H1 (cell line): ENCODE data around the gene ZNF74. TPM values are rescaled to one million over a fixed set of nuclear protein-coding genes. Genes with fewer than 3 reads are reported as not detected.

Source experiments
- CTCF ChIA-PET: fragments of 300-600 bp; sonication (Branson Sonifier 250); formaldehyde crosslinking; loops from one replicate; lab custom pipeline; 2021; ENCODE audit not compliant: partially characterized antibody; lab: Charles Lee
- POLR2A ChIA-PET: fragments of 300-600 bp; sonication (Branson Sonifier 250); formaldehyde crosslinking; loops from one replicate; lab custom pipeline; 2021; ENCODE audit warnings: inconsistent platforms; ENCODE audit not compliant: partially characterized antibody; lab: Charles Lee
- DNase-seq, 2 experiments: peaks; one replicate each; pipeline versions ENCODE4 v3.0.0 to v3.0.0-alpha.2; 2010 to 2022; ENCODE audit warnings: low spot score in 2 of 2, low read depth in 1 of 2, mixed read lengths in 1 of 2
- FAIRE-seq: peaks from 2 replicates; lab custom pipeline; 2011; peaks lifted over from hg19 to GRCh38; lab: Jason Lieb, UNC
- H2AFZ ChIP-seq: 2 replicates; pipeline ENCODE4 v1.8.1; 2012; ENCODE audit warnings: low read length, inconsistent platforms
- H2AK5ac ChIP-seq: 2 replicates; pipeline ENCODE4 v1.6.1; 2013; ENCODE audit warnings: low read depth, low read length
- H2BK120ac ChIP-seq: replicated peaks from 2 replicates; pipeline ENCODE3; 2013; ENCODE audit warnings: low read depth, low read length, inconsistent platforms
- H2BK12ac ChIP-seq: 2 replicates; pipeline ENCODE4 v1.6.1; 2013; ENCODE audit warnings: low read depth, low read length
- H2BK15ac ChIP-seq: 2 replicates; pipeline ENCODE4 v1.6.1; 2013; ENCODE audit warnings: low read length
- H2BK20ac ChIP-seq: 2 replicates; pipeline ENCODE4 v1.6.1; 2013; ENCODE audit warnings: low read length
- H2BK5ac ChIP-seq: 2 replicates; pipeline ENCODE4 v1.6.1; 2013; ENCODE audit warnings: low read depth, low read length
- H3K14ac ChIP-seq: 2 replicates; pipeline ENCODE4 v1.6.1; 2013; ENCODE audit warnings: inconsistent platforms; ENCODE audit not compliant: insufficient read length
- H3K18ac ChIP-seq: 2 replicates; pipeline ENCODE4 v1.6.1; 2013; ENCODE audit warnings: low read length; ENCODE audit errors: extremely low read depth
- H3K23ac ChIP-seq: 2 replicates; pipeline ENCODE4 v1.6.1; 2013; ENCODE audit warnings: inconsistent platforms; ENCODE audit not compliant: insufficient read length
- H3K23me2 ChIP-seq: 2 replicates; pipeline ENCODE4 v1.6.1; 2013; ENCODE audit warnings: low read depth, low read length
- H3K27ac ChIP-seq: 2 replicates; pipeline ENCODE4 v1.6.1; 2011; ENCODE audit warnings: low read depth, low read length, inconsistent platforms
- H3K27me3 ChIP-seq, 4 experiments: replicated peaks in 1 of 4; 1 replicate in 1 of 4; 2 replicates in 3 of 4; pipeline versions ENCODE4 v1.6.1 to v1.8.1; 2011 to 2013; ENCODE audit warnings: low read length in 3 of 4, mild to moderate bottlenecking in 3 of 4, inconsistent platforms in 2 of 4, mixed read lengths in 2 of 4, moderate library complexity in 1 of 4; ENCODE audit not compliant: control insufficient read depth in 3 of 4, insufficient read depth in 3 of 4; ENCODE audit errors: extremely low read depth in 1 of 4
- H3K36me3 ChIP-seq, 4 experiments: 2 replicates each; pipeline versions ENCODE4 v1.6.1 to v1.8.1; 2011 to 2013; ENCODE audit warnings: mild to moderate bottlenecking in 4 of 4, low read length in 3 of 4, moderate library complexity in 2 of 4, control low read depth in 1 of 4, inconsistent platforms in 1 of 4; ENCODE audit not compliant: insufficient read depth in 4 of 4, control insufficient read depth in 2 of 4
- H3K4ac ChIP-seq: replicated peaks from 2 replicates; pipeline ENCODE3; 2013; ENCODE audit warnings: low read length, low read depth, mixed read lengths, inconsistent platforms; ENCODE audit not compliant: insufficient read length
- H3K4me1 ChIP-seq, 4 experiments: replicated peaks in 1 of 4; 1 replicate in 1 of 4; 2 replicates in 3 of 4; pipeline versions ENCODE4 v1.6.1 to v1.8.1; 2011 to 2013; ENCODE audit warnings: low read length in 3 of 4, inconsistent platforms in 2 of 4, mixed read lengths in 1 of 4; ENCODE audit not compliant: insufficient read depth in 4 of 4, control insufficient read depth in 3 of 4
- H3K4me2 ChIP-seq, 2 experiments: 2 replicates each; pipeline versions ENCODE4 v1.6.1 to v1.8.1; 2011 to 2013; ENCODE audit warnings: low read depth in 2 of 2, low read length in 2 of 2, control low read depth in 1 of 2, inconsistent platforms in 1 of 2, mild to moderate bottlenecking in 1 of 2; ENCODE audit not compliant: insufficient read depth in 1 of 2
- H3K4me3 ChIP-seq, 4 experiments: fragments of 200-600, 300-600 bp in 1 of 4; sonication (generic), shearing (Covaris generic), sonication (Bioruptor Twin) in 1 of 4; 2 replicates each; pipeline versions ENCODE4 v1.5.1 to v1.8.1; 2011 to 2016; ENCODE audit warnings: low read length in 4 of 4, low read depth in 3 of 4, control low read depth in 2 of 4, inconsistent platforms in 2 of 4, mild to moderate bottlenecking in 2 of 4, mixed read lengths in 1 of 4, moderate library complexity in 1 of 4; ENCODE audit not compliant: insufficient read depth in 2 of 4; ENCODE audit errors: extremely low read depth in 1 of 4
- H3K56ac ChIP-seq: replicated peaks from 2 replicates; pipeline ENCODE3; 2013; ENCODE audit warnings: low read depth, mild to moderate bottlenecking, mixed read lengths, low read length, inconsistent platforms; ENCODE audit not compliant: insufficient read length
- H3K79me1 ChIP-seq: 2 replicates; pipeline ENCODE4 v1.6.1; 2013; ENCODE audit warnings: low read depth, low read length, control low read depth
- H3K79me2 ChIP-seq, 2 experiments: 2 replicates each; pipeline versions ENCODE4 v1.6.1 to v1.8.1; 2012 to 2013; ENCODE audit warnings: low read length in 2 of 2, mild to moderate bottlenecking in 2 of 2, inconsistent platforms in 1 of 2; ENCODE audit not compliant: insufficient read depth in 2 of 2, control insufficient read depth in 1 of 2
- H3K9ac ChIP-seq, 4 experiments: replicated peaks in 1 of 4; 1 replicate in 1 of 4; 2 replicates in 3 of 4; pipeline versions ENCODE4 v1.6.1 to v1.8.1; 2011 to 2013; ENCODE audit warnings: low read depth in 3 of 4, low read length in 3 of 4, control low read depth in 2 of 4, mild to moderate bottlenecking in 2 of 4, moderate library complexity in 2 of 4, inconsistent platforms in 1 of 4; ENCODE audit errors: extremely low read depth in 1 of 4
- H3K9me3 ChIP-seq, 2 experiments: 2 replicates each; pipeline versions ENCODE4 v1.6.1 to v1.8.1; 2012 to 2013; ENCODE audit warnings: mild to moderate bottlenecking in 2 of 2, moderate library complexity in 2 of 2, control low read depth in 1 of 2, inconsistent platforms in 1 of 2, low read depth in 1 of 2, low read length in 1 of 2, mixed read lengths in 1 of 2; ENCODE audit not compliant: insufficient read depth in 2 of 2
- H4K20me1 ChIP-seq, 2 experiments: replicated peaks in 1 of 2; 2 replicates each; pipeline versions ENCODE3 to v1.8.1; 2011 to 2013; ENCODE audit warnings: inconsistent platforms in 2 of 2, low read length in 2 of 2, mild to moderate bottlenecking in 1 of 2; ENCODE audit not compliant: insufficient read depth in 2 of 2, control insufficient read depth in 1 of 2
- H4K5ac ChIP-seq: 2 replicates; pipeline ENCODE4 v1.6.1; 2013; ENCODE audit warnings: low read length, low read depth, mixed read lengths, inconsistent platforms; ENCODE audit not compliant: insufficient read length
- H4K8ac ChIP-seq: 2 replicates; pipeline ENCODE4 v1.8.0; 2013; ENCODE audit warnings: mild to moderate bottlenecking, moderate library complexity, low read length, inconsistent platforms; ENCODE audit not compliant: insufficient read depth; ENCODE audit errors: extremely low read depth
- H4K91ac ChIP-seq: replicated peaks from 2 replicates; pipeline ENCODE3; 2013; ENCODE audit warnings: low read length, mixed read lengths, inconsistent platforms; ENCODE audit not compliant: insufficient read length
- KDM5A ChIP-seq: fragments of 200-600 bp; IDR thresholded peaks from 2 replicates; pipeline ENCODE4 v1.7.1; 2012; ENCODE audit warnings: mild to moderate bottlenecking, low read length, inconsistent platforms, mixed read lengths
- WGBS, 2 experiments: shearing (Covaris generic) in 1 of 2; methylation state at CpG; one replicate each; pipeline versions ENCODE4 v1.1.6 to v1.1.7; 2013 to 2015; ENCODE audit warnings: low lambda C conversion rate in 2 of 2, mixed read lengths in 2 of 2, inconsistent platforms in 1 of 2, low coverage in 1 of 2, missing lambda C conversion rate in 1 of 2; ENCODE audit not compliant: insufficient replicate concordance in 2 of 2, insufficient coverage in 1 of 2, insufficient read length in 1 of 2; ENCODE audit errors: extremely low coverage in 1 of 2, missing lambda C conversion rate in 1 of 2; 5-methylcytosine and 5-hydroxymethylcytosine counted together
- polyA plus RNA-seq, 7 experiments: library from polyadenylated mRNA; depleted of rRNA in 3 of 7; stranded (reverse) in 5 of 7; unstranded in 2 of 7; fragments of >200 nt in 5 of 7; fragments of 200-250 nt in 2 of 7; gene quantifications; 1 replicate in 5 of 7; 2 replicates in 1 of 7; 4 replicates in 1 of 7; pipeline versions ENCODE4 v1.2.1 to v1.2.3, GENCODE V29; 2011 to 2013; ENCODE audit warnings: missing spikeins in 2 of 7, mixed read lengths in 2 of 7
- total RNA-seq: library from RNA; stranded (reverse); fragmentation: NEBNext Ultra II Directional; extraction: Animal tissue kit (Norgen Biotek cat#: 25700); gene quantifications from 2 replicates; pipeline ENCODE4 v1.2.1, GENCODE V29; 2021

Gene ZNF74
- total and polyA plus RNA-seq, 2 of the 8 experiments (the other 6 are each of a cell fraction or from before 2014, with no cell fraction given), result 29.7 to 45.7 TPM

GRCh38 chr22:20405291-20405930 lies 11.5 kb downstream of the ZNF74 start:
- CTCF ChIA-PET, result interaction anchor here (1.3 to 4.8 kb wide), 4 partner anchors 13 to 110 kb away, joined by 3 to 27 read pairs (median 12); no protein-coding TSS in a partner anchor
- H4K8ac ChIP-seq, result no peak overlapping the region

More at GRCh38 chr22:20405291-20405930, 11.5 kb downstream of the ZNF74 start:
- Histone ChIP-seq H3K27ac (no peak overlapping the region), H3K4me2 (no peak overlapping the region), H2BK15ac (no peak overlapping the region), H3K36me3 (peaks cover 0 to 20% (median 10%) of the 10 kb centered on the region in 4 experiments; a peak in 5 of 8 replicates), H2BK120ac (no peak overlapping the region), H3K4ac (no peak overlapping the region), H3K56ac (no peak overlapping the region), H4K91ac (no peak overlapping the region), H2BK12ac (no peak overlapping the region), H2AK5ac (no peak overlapping the region), H3K4me1 (no peaks in the 10 kb centered on the region), H3K18ac (no peak overlapping the region), H2BK20ac (no peak overlapping the region), H4K20me1 (peaks cover 0 to 20% of the 10 kb centered on the region in 2 experiments), H3K79me1 (peaks cover 8% of the 10 kb centered on the region), H3K9ac (no peak overlapping the region), H2AFZ (no peak overlapping the region), H3K27me3 (no peaks in the 10 kb centered on the region), H4K5ac (no peak overlapping the region), H3K14ac (no peak overlapping the region), H3K4me3 (no peak overlapping the region), H3K9me3 (no peaks in the 10 kb centered on the region), H2BK5ac (no peak overlapping the region), H3K23ac (no peak overlapping the region), H3K79me2 (no peaks in the 10 kb centered on the region; a peak in 1 of 4 replicates), H3K23me2 (no peaks in the 10 kb centered on the region)
- WGBS, 2 experiments, result 90% methylated on average over 31 of the region's 45 CpGs; no CpG with 5 or more reads in 1 of the 2 experiments
- DNase-seq, result no peak
- no peak for FAIRE-seq
- POLR2A ChIA-PET, result interaction anchor here (0.9 to 1.4 kb wide), 2 partner anchors 10 to 85 kb away, joined by 3 to 4 read pairs; partner anchors contain the start of gene DGCR6L
- TF ChIP-seq KDM5A, result no peak
